GM19239 (cell line): ENCODE measurements around the gene DDHD1.

Experiments used
- DNase-seq: peaks from one replicate; pipeline ENCODE4 v3.0.0; 2011; ENCODE audit warnings: low spot score; ENCODE audit not compliant: insufficient read length
- FAIRE-seq: peaks from 2 replicates; lab custom pipeline; 2011; peaks lifted over from hg19 to GRCh38; lab: Jason Lieb, UNC

The DDHD1 gene

GRCh38 chr14:53004976-53005375 lies 148.1 kb downstream of the DDHD1 start:
- FAIRE-seq (no peak), DNase-seq (no peak)

- no peak for FAIRE-seq
These were observed 149.3 kb downstream of the DDHD1 start for GRCh38 chr14:53003776-53004175.

GRCh38 chr14:53002576-53002975 lies 150.5 kb downstream of the DDHD1 start:
- no peak for FAIRE-seq
- DNase-seq = no peak

More at GRCh38 chr14:53003776-53004175, 149.3 kb downstream of the DDHD1 start:
- no peak for DNase-seq

GRCh38 chr14:53001787-53002378 lies 151.2 kb downstream of the DDHD1 start:
- FAIRE-seq (no peak), DNase-seq (no peak)

GRCh38 chr14:52998376-52999015 lies 154.6 kb downstream of the DDHD1 start:
- FAIRE-seq (no peak), DNase-seq (no peak)

- FAIRE-seq (no peak), DNase-seq (no peak)
These were observed 156.6 kb downstream of the DDHD1 start for GRCh38 chr14:52996493-52996892.

- FAIRE-seq = no peak
- DNase-seq = no peak
These were observed 157.1 kb downstream of the DDHD1 start for GRCh38 chr14:52995998-52996397.

- DNase-seq (no peak), FAIRE-seq (no peak)
These were observed 160.8 kb downstream of the DDHD1 start for GRCh38 chr14:52992236-52992870.

- DNase-seq (no peak), FAIRE-seq (no peak)
These were observed 165.0 kb downstream of the DDHD1 start for GRCh38 chr14:52988139-52988538.

- DNase-seq (no peak), FAIRE-seq (no peak)
These were observed 165.6 kb downstream of the DDHD1 start for GRCh38 chr14:52987514-52987913.

- FAIRE-seq (no peak), DNase-seq (no peak)
These were observed 166.1 kb downstream of the DDHD1 start for GRCh38 chr14:52987042-52987441.
